Activated CD4-positive, alpha-beta T cell treated with anti-CD3 and anti-CD28 coated beads for 1 hour (primary cell): Measurements from ENCODE around the gene TMTC3.
"Not testable (repeated sequence)": the region's sequence is repeated elsewhere in the genome, so short reads cannot be mapped to it uniquely, and the experiment has no call there.

Experiments
- DNase-seq: peaks from one replicate; pipeline ENCODE4 v3.0.0-alpha.2; 2020

The TMTC3 gene

DNA sequence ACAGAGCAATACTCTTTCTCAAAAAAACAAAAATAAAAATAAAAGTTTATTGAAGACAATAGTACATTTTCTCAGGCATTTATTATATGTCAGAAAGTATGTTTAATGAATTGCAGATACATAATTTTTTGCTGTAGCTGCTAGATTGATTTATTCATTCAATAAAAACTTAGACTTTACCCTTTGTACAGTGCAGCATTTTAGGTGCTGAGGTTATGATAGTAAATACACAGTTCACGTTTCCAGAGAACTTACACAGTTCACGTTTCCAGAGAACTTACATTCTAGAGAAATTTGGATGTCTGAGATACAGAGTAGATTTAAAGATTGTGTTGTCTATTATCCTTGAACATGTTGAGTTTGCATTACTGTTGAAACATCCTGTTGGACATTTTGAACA, 25.3 kb downstream of the TMTC3 start:
- no peak for DNase-seq

DNA sequence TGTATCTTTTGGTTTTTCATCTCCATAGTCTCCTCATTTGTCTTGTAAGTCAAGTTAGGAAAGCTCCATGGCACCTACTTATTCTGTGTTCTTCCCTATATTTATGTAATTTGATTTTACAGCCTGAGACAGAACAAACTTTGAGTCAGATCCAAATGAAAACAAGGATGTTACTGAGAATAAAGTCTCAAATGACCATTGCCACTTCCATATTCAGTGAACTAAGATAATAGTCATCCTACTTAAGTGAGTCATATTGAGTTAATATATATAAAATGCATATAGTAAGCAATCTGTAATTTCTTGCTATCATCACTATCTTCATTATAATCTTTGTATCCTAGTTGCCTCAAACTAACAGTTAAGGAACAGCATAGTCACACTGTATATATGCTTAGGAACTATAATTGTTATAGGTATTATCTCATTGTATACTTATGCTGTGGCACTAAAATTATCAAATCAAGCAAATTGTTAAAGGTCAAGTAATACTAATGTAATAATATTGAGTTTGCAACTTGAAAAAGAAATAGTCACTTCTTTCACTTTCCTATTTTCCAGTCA, 30.8 kb downstream of the TMTC3 start:
- DNase-seq, result no peak

DNA sequence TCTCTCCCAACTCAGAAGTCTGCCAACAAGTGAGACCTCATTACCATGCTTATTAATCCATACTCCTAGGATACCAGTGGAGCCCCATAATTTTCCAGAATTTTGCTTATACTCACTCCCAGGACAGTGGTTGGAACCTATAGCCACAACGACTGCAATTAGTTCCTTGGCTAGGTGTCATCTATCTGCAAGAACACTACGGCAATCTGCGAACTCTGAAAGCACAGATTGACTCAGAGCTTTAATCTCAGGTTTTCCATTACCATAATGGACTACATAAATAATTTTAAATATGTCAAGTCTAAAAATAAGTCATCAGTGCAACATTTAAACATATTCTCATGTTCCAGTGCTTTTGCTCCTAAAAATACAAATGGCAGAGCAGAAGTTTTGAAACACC, 33.4 kb downstream of the TMTC3 start:
- no peak for DNase-seq

DNA sequence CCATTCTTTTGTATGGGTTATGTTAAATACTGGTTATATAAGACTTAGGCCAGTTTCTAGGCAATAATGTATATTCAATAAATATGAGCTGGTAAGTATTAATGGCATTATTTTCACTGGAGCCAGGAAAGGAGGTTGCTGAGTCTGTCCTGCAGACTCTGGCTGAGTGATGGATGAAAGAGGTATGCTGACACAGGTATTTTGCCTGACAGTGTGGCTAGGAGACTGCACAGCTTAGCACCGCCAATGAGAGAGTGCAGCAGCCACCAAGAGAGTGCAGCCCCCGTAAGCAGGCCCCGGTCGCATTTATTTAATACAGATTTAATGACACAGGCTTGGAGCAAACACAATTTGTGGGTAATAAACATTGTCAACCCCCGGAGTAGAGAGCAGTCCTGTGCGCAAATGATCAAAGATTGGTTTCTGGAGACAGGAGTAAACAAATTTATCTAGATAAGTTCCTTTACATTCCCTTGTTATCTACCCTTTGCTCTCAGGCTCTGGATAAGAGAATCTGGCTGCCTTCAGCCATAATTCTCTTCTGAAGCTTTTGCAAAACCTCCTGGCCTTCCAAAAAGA, 37.4 kb downstream of the TMTC3 start:
- DNase-seq, result no peak

DNA sequence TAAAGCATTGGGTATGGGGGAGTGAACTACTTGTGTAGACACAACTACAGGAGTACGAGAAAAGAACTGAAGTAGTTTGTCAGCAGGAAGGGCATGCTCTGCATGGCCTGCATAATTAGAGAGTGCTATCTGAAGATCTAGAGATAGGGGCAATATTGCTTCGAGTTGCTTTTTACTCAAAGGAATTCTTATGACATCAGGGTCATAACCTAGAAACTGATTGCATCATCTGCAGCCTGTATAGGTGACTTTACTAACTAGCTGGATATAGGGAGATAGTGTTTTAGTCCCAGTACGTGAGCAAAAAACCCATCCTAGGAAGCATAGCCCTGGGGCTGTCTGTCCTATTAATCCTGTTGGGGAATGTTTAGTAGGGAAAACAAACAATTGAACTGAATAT, 39.8 kb downstream of the TMTC3 start:
- DNase-seq, result no peak

DNA sequence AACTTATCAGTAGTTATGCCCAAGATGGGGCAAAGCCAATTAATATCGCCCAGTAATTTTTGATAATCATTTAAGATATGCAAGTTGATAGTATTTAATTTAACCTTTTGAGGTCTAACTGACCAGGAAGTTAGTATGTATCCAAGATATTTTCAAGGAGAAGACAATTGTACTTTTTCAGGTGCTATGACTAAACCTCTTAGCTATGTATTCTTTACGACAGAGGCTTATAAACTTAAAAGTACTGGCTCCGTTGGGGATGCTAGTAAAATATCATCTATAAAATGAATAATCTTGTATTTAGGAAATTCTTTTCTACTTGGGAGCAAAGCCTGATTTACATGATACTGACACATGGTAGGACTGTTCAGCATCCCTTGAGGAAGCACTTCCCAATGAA, 40.3 kb downstream of the TMTC3 start:
- no peak for DNase-seq

DNA sequence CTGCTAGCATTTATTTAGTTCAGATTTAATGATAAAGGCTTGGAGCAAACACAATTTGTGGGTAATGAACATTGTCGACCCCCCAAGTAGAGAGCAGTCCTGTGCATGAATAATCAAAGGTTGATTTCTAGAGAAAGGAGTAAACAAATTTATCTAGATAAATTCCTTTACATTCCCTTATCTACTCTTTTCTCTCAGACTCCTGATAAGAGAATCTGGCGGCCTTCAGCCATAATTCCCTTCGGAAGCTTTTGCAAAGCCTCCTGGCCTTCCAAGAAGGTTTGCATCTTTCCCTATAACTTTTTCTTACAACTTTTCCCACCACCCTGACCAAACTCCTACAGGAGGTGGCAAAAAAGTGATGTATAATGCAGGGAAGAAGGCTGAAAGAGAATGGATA, 42.1 kb downstream of the TMTC3 start:
- DNase-seq, result no peak

DNA sequence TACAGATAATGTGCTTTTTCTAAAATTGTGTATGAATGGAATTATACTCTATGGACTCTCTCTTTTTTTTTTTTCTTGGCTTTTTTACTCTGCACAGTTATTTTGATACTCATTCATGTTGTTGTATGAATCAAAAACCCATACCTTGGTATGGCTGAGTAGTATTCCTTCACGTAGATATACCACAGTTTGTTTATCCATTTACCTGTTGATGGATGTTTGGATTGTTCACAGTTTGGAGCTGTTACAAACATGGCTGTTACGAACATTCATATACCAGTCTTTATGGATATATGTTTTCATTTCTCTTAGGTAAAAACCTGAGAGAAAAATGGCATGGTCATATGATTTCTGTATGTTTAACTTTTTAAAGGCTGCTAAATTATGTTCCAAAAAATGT, 43.2 kb downstream of the TMTC3 start:
- DNase-seq, result no peak

DNA sequence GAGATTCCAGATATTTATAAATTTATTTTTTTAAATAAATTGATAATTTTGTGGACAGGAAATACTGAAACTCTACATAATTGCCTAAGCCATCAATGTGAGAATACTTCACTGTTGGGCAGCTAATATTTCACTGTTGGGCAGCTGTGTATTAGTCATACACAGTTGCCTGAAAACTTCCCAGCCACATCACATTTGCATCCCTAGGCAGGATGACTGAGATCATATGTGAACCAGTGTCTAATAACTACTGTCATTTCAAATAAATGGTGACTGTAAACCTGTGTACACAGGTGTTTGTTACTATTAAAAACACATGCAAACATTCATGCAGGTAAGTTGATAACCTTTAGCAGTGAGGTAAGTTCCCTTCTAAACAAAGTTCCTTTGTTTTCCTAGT, 43.9 kb downstream of the TMTC3 start:
- DNase-seq, result no peak

DNA sequence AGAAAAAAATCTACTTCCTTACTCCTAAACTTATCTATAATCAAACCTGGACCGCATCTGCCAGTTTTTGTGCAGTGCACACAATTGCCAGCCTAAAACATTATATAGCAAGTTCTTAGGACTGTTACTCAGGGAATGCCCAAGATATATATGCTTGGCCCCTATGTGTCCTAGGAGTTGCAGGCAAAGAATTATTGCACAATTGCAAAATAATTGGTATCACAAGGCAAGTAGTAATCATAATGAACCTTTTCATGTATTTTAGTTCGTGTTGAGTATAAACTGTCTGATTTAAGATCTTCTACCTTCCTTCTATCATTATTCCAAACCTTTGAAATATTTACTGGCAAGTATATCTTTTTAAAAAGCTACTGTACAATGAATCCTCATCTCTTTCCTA, 45.5 kb downstream of the TMTC3 start:
- no peak for DNase-seq

DNA sequence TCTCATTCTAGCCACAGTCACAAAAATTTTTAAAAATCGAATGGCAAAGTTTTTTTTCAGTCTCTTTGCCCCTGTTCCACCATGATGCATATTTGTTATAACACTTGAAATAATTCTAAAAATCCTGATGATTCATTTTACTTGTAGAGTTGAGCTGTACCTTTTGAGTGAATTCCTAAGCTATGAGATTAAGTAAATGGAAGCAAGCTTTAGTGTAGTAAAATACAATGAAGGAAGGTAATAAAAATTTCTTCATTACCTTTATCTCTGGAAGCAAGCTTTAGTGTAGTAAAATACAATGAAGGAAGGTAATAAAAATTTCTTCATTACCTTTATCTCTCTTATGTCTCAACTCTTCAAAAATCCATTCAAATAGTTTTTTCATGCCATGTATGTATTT, 46.1 kb downstream of the TMTC3 start:
- DNase-seq, result no peak

DNA sequence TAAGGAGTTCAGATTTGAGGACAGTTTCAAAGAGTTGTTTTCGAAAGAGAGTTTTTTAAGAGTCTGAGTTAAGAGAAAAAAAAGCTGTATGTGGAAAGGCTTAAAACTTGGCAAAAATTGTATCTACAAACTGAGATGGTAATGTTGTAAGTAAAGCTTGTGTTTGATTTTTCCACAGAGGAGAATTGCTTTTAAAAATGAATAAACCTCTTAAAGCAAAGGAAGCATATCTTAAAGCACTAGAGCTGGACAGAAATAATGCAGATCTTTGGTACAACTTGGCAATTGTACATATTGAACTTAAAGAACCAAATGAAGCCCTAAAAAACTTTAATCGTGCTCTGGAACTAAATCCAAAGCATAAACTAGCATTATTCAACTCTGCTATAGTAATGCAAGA, 50.3 kb downstream of the TMTC3 start:
- no peak for DNase-seq

DNA sequence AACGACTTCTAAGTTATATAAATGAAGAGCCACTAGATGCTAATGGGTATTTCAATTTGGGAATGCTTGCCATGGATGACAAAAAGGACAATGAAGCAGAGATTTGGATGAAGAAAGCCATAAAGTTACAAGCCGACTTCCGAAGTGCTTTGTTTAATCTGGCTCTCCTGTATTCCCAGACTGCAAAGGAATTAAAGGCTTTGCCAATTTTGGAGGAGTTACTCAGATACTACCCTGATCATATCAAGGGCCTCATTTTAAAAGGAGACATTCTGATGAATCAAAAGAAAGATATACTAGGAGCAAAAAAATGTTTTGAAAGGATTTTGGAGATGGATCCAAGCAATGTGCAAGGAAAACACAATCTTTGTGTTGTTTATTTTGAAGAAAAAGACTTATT, 52.8 kb downstream of the TMTC3 start:
- no peak for DNase-seq

DNA sequence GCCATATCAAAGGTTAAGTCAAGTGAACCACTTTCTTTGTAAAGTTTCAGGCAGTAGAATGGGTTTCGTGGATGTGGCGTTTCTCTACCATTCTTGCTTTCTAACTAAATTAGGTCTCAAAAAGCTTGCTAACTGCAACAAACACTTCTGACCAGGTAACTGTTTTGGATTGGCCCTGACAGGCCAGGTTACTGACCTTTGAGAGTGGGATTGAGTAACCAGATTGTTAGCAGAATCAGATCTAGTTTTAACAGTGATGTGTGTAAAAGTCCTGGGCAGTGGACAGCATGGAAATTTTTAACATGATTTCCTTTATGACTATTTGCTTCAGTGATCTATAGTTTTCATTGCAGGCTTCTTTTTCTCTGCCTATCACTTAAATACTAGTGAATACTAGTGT, 57.9 kb downstream of the TMTC3 start:
- no peak for DNase-seq

DNA sequence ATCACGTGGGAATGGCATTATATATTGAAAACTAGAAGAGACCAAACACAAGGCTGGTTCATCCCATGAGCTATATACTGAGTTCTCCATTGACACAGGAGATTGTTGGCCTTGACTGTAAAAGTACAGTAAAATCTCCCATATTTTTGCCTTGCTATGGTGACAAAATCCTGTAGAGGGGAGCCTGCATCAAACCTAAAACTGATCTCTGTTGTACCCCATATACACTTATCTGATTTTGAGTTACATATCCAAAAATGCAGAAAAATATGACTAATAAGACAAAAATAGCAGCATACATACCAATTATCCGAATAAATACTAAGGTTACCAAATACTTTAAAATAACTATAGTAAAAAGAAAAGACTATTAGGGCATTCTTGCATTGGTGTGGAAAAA, 60.4 kb downstream of the TMTC3 start:
- DNase-seq, result no peak

DNA sequence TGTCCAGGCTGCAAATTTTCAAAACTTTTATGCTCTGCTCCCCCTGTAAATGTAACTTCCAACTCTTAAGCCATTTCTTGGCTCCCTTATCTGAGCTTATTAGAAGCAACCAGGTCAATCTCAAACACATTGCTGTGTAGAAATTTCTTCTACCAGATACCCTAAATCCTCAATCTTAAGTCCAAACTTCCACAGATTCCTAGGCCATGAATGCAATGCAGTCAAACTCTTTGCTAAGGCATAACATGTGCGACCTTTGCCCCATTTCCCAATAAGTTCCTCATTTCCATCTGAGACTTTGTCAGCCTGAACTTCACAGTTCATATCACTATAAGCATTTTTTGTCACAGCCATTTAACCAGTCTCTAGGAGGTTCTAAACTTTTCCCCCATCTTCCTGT, 64.5 kb downstream of the TMTC3 start:
- DNase-seq, result no peak

DNA sequence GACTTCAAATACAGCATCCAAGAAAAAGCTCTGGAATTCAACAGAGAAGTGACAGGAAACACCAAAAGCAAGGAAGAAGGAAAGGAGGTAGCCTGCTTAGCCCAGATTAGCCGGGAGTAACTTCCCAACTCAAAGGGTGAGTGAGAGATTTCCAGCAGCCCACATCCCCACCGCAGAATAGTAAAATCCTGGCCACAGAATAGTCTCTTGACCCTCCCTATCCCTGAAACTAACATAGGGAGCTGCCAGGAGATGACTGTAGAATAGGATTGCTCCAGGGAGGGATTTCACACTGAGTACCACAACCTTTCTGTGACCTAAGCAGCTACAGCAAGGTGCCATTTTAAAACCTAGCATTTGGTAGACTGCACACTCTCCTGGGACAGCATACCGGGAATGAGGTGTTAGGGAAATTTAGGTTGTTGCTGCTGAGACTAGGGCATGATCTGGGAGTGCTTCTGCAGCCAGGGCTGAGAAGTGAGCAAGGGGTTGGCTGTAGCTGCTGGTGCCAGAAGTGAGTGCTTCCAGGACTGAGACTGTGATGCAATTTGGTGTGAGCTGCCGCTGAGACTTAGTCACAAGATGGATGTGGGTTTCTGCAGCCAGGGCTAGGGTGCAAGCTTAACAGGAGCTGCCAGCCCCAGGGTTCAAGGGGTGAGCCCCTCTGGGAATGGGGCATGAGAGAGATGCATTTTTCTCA, 66.0 kb downstream of the TMTC3 start:
- DNase-seq, result no peak

DNA sequence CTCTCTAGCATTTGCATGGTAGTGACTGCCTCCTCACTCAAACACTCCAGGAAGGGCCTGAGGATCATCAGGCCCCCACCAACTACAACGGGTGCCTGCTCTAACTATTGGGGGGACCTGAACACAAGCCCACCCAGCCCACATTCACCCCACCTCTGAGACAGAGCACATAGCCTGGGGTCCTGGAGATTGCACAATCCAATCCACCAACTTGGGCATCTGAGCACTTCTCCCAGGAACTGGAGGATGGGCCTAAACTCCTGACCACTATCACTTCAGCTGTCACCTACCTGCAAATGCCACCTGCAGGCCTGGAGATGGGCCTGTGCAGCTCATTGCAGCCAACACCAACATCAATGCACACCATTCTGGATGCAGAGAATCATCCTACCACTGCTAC, 66.6 kb downstream of the TMTC3 start:
- no peak for DNase-seq

DNA sequence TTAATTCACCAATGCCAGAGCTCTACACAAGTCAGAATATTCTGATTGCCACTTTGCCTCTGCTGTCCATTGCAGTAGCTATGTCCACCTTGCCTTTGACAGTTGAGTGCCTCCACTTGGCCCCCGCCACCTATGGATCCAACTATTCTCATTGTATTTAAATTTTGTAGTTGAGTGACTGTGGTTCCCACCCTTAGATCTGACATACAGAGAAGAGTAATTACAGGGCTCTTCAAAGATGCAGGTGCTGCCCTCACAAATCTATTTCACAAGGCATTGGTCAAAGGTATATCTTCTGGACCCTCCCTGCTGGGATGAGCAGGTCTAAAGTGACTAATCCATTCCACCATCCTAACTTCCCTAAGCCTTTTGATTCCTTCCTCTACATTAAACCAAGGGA, 68.2 kb downstream of the TMTC3 start:
- DNase-seq, result not testable (repeated sequence)

DNA sequence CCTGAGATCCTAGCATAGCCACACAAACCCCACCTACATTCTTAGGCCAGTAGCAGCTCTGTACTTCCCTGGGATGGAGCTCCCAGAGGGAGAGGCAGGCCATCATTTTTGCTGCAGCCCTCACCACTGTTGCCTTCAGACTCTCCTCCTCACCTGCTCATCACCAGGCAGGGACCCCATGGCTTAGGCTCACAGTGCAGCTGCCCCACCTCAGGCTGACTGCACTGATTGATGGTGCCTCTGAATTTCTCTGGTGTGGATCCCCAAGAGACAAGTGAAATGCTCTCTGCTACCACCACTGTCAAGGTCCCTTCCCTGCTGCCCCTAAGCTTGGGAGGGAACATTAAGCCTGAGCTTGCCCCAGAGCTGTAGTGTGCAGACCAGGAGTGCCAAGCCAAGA, 76.2 kb downstream of the TMTC3 start:
- no peak for DNase-seq

DNA sequence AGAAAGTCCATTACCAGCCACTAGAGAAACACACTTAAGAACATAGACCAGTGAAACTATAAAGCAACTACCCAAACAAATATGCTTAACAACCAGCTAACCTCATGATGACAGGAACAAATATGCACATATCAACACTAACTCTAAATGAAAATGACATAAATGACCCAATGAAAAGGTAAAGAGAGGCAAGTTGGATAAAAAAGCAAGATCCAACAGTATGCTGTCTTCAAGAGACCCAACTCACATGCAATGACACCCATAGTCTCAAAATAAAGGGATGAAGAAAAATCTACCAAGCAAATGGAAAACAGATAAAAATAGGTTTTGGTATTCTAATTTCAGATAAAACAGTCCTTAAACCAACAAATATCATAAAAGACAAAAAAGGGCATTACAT, 77.8 kb downstream of the TMTC3 start:
- DNase-seq, result no peak

DNA sequence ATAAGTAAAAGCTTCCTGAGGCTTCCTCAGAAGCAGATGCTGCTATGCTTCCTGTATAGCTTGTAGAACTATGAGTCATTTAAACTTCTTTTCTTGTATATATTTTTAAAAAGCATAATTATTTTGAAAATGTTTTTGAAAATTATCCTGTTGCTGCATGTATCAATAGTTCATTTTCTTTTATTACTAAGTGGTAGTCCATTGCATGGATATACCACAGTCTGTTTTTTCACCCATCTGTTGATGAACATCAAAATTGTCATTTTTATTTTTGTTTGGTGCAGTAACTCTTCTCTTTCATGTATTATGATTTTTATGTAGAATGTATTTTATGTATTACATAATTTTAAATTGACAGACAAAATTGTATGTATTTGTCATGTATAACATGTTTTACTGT, 81.4 kb downstream of the TMTC3 start:
- no peak for DNase-seq

DNA sequence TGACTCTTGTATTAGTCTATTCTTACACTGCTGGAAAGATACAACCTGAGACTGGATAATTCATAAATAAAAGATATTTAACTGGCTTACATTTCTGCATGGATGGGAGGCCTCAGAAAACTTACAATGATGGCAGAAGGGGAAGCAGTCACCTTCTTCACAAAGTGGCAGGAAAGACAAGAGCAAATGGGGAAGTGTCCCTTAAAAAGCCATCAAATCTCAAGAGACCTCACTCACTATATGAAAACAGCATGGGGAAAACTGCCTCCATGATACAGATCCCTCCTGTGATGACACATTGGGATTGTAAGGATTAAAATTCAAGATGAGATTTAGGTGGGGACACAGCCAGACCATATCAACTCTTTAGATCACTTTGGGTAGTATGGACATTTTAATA, 83.7 kb downstream of the TMTC3 start:
- no peak for DNase-seq

DNA sequence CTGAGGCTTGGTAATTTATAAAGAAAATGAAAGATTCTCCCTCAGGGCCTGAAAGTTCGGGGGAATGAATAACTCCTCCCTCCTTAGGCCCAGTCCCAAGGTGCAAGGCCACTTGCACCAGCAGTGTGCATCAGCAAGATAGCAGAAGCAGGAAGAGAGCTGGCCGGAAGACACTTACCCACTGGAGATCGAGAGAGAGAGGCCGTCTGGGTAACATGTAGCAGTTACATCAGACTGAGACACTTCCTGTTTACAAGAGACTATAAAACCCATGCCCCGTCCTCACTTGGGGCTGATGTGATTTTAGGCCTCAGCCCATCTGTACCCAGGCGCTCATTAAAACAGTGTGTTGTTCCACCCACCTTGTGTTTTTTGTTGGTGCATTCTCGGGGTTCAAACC, 85.2 kb downstream of the TMTC3 start:
- DNase-seq, result no peak

DNA sequence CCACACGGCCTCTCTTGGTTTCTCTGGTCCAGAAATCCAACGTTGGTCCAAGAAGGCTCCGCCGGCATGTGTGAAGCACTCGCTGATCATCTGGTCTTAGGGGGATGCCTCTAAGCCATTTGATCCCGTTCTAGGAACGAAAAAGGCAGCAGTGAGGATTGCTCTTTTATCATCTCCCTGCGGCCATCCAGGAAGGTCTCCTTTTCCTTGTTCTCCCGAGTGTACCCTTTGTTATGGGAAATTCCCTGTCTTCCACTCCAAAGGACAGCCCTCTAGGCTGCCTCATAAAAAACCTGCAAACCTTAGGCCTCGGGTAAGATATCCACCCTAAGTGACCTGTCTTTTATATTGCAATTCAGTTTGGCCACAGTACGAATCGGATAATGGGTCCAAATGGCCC, 85.8 kb downstream of the TMTC3 start:
- no peak for DNase-seq
